Thyroid gland (tissue), 4 donors: ENCODE measurements around the gene PBXIP1. TPM values are rescaled to one million over a fixed set of nuclear protein-coding genes. Genes with fewer than 3 reads are reported as not detected.
A peak's percentile ranks its signal among the peaks of the same experiment; 100 is the strongest.

ENCODE experiments used
- DNase-seq, 2 donors: peaks; one replicate each; pipeline ENCODE4 v3.0.0-alpha.2; 2019
- H3K27ac ChIP-seq, 3 donors: fragments of 200-600 bp; sonication (generic); 1 replicate in 2 of 3; 2 replicates in 1 of 3; pipeline ENCODE4 v1.5.1; 2016 to 2019; ENCODE audit warnings: mild to moderate bottlenecking in 1 of 3, moderate library complexity in 1 of 3
- H3K27me3 ChIP-seq: fragments of 200-600 bp; sonication (generic); one replicate; pipeline ENCODE4 v1.5.1; 2019
- H3K36me3 ChIP-seq, 2 donors: fragments of 200-600 bp; sonication (generic); one replicate each; pipeline ENCODE4 v1.5.1; 2016 to 2019
- H3K4me1 ChIP-seq, 2 donors: fragments of 200-600 bp; sonication (generic); one replicate each; pipeline ENCODE4 v1.5.1; 2017 to 2019
- H3K4me3 ChIP-seq, 3 donors: fragments of 200-600 bp; sonication (generic); replicated peaks in 1 of 3; 1 replicate in 2 of 3; 2 replicates in 1 of 3; pipeline ENCODE4 v1.5.1; 2016; ENCODE audit warnings: mild to moderate bottlenecking in 1 of 3
- H3K9me3 ChIP-seq: fragments of 200-600 bp; sonication (generic); one replicate; pipeline ENCODE4 v1.5.1; 2017
- POLR2A ChIP-seq, 2 donors: fragments of 450-650 bp; IDR thresholded peaks; one replicate each; pipeline ENCODE4 v1.6.1; 2017; ENCODE audit warnings: antibody characterized with exemption in 2 of 2, mild to moderate bottlenecking in 2 of 2, moderate library complexity in 1 of 2
- WGBS, 2 donors: methylation state at CpG; one replicate each; pipeline ENCODE4 v1.1.5; 2017; 5-methylcytosine and 5-hydroxymethylcytosine counted together
- intact Hi-C: fragments of 100-400 bp; cut with DNase I; formaldehyde crosslinking; loops from one replicate; pipeline ENCODE4 v1.15.1; 2023
- total RNA-seq, 4 donors: library from RNA; depleted of rRNA; stranded (reverse); fragments of >200 nt; gene quantifications; one replicate each; pipeline ENCODE4 v1.2.3, GENCODE V29; 2016
- TF ChIP-seq, protein P1 (sequence below), 6 experiments: fragments of 200-600 bp in 3 of 6; fragments of 450-650 bp in 3 of 6; sonication (generic) in 3 of 6; IDR thresholded peaks; one replicate each; pipeline ENCODE4 v1.5.1; 2016 to 2019; ENCODE audit warnings: antibody characterized with exemption in 6 of 6, mild to moderate bottlenecking in 2 of 6, inconsistent platforms in 1 of 6, moderate library complexity in 1 of 6

The PBXIP1 gene
- total RNA-seq, 4 donors from 2014 or later = 139 to 205 (median 181) TPM

DNA sequence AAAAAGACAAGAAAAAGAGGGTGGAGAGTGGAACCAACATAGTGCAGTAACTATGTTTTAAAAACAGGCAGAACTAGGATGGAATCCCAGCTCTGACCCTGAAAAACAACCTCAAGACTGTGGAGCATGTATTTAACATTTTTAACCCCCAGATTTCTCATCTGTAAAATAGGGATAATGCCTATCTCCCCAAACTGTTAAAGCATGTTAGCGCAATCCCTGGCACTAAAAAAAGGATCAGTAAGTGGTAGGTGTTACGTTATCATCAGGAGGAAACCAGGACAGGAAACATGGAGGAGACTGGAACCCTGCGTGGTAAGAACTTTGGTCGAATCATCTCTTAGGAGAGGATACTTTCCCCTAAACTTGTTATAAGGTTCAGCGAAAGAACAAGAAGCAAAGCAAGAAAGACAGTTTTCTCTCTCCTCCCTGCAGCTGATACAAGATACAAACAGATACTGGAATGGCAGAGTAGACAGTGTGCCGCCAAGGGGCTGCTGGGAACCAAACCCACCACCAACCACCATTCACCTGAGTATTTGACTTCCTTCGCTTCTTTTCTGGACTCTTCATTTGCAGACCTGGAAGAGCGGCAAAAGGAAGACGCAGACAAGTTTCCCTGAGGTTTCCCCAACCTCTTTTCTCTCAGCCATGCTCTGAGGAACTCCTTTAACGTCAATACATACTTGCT lies 4.7 kb upstream of the PBXIP1 start:
- intact Hi-C loops = loop anchor here (5.0 kb wide), 1 partner anchor 37 kb away; no protein-coding TSS in a partner anchor
- peaks cover 6 to 14% of the 10 kb centered on the region in 2 donors for H3K36me3 ChIP-seq
- H3K27me3 ChIP-seq = no peaks in the 10 kb centered on the region
- H3K4me1 ChIP-seq = peaks cover 47 to 55% of the 10 kb centered on the region in 2 donors
- no peak for DNase-seq
- H3K4me3 ChIP-seq = peak overlapping the region in 2 of 3 donors; percentile 30 to 69
- 43 to 44% methylated on average over 10 of the region's 10 CpGs for WGBS, 2 donors
- no peak for TF ChIP-seq POLR2A (IDR thresholded peaks at IDR 0.05)
- TF ChIP-seq, protein P1, sequence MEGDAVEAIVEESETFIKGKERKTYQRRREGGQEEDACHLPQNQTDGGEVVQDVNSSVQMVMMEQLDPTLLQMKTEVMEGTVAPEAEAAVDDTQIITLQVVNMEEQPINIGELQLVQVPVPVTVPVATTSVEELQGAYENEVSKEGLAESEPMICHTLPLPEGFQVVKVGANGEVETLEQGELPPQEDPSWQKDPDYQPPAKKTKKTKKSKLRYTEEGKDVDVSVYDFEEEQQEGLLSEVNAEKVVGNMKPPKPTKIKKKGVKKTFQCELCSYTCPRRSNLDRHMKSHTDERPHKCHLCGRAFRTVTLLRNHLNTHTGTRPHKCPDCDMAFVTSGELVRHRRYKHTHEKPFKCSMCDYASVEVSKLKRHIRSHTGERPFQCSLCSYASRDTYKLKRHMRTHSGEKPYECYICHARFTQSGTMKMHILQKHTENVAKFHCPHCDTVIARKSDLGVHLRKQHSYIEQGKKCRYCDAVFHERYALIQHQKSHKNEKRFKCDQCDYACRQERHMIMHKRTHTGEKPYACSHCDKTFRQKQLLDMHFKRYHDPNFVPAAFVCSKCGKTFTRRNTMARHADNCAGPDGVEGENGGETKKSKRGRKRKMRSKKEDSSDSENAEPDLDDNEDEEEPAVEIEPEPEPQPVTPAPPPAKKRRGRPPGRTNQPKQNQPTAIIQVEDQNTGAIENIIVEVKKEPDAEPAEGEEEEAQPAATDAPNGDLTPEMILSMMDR (IDR thresholded peaks at IDR 0.05) = no peak
- H3K27ac ChIP-seq = peak overlapping the region in 2 of 3 donors; percentile 94 to 97
- H3K9me3 ChIP-seq = no peaks in the 10 kb centered on the region

DNA sequence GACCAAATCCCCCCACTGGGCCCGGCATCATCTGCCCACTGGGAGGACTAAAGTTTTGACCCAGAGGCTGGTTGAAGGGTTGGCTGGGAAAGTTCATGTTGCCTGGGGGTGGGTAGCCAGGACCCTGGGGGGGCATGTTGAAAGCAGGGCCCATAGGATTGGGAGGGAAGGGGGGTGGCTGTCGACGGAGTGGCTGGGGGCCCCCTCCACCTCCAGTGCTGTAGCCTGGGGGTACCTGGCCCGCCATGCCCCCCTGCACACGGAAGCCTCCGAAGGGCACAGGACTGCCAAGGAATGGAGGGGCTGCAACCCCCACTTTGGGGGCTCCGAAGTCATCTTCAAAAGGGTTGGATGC lies 3.5 kb upstream of the PBXIP1 start:
- 91% methylated on average over 7 of the region's 7 CpGs for WGBS, 2 donors
- peaks cover 57 to 66% of the 10 kb centered on the region in 2 donors for H3K4me1 ChIP-seq

DNA sequence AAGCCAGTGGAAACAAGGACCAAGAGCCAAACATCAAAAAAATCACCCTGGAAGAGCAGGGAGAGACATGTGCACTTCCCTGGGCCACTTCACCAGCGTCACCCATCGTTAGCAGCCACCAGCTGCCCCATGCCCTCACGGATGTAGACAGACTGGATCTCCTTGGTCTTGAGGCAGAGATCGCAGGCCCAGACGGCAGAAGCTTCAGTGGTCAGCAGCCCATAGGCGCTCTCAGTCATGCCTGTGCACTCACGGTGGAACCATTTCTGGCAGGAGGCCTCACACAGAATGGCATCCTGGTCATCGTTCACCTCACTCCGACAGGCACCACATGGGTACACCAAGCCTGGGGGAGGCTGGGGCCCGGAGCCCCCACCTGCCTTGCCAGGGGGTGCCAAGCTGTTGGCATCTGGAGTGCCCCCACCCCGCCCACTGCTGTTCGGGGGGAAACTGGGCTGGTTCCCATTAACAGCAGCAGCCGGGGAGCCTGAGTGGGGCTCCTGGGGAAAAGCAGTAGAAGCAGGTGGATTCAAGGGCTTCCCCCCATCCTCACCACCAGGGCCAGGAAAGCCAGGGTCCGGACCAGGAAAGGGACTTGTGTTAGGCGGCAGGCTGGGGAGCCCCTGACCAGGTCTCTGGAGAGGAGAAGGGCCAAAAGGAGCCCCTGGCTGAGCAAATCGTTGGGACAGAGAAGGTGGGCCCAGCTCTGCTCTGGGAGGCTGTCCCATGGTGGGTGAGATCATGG lies 3.0 kb upstream of the PBXIP1 start:
- no peaks in the 10 kb centered on the region for H3K9me3 ChIP-seq
- WGBS, 2 donors = 46 to 76% methylated on average over 6 to 11 of the region's 16 CpGs
- peaks cover 0 to 8% of the 10 kb centered on the region in 2 donors for H3K36me3 ChIP-seq
- intact Hi-C loops = no loop called here
- no peaks in the 10 kb centered on the region for H3K27me3 ChIP-seq
- peak; percentile 94 to 96 for DNase-seq
- H3K4me1 ChIP-seq = peaks cover 62 to 72% of the 10 kb centered on the region in 2 donors
- H3K4me3 ChIP-seq = no peak overlapping the region
- peak overlapping the region; percentile 72 to 83 (median 72) for H3K27ac ChIP-seq
- no peak for TF ChIP-seq POLR2A (IDR thresholded peaks at IDR 0.05)
- TF ChIP-seq, protein P1 (IDR thresholded peaks at IDR 0.05) = no peak

More for the DNA sequence above, 3.5 kb upstream of the PBXIP1 start:
- no peak for DNase-seq
- Histone ChIP-seq H3K9me3 (no peaks in the 10 kb centered on the region), H3K27ac (peak overlapping the region; percentile 72 to 83 (median 72)), H3K36me3 (peaks cover 0 to 8% of the 10 kb centered on the region in 2 donors), H3K4me3 (no peak overlapping the region), H3K27me3 (no peaks in the 10 kb centered on the region)
- no peak for TF ChIP-seq POLR2A (IDR thresholded peaks at IDR 0.05)
- intact Hi-C loops = no loop called here

DNA sequence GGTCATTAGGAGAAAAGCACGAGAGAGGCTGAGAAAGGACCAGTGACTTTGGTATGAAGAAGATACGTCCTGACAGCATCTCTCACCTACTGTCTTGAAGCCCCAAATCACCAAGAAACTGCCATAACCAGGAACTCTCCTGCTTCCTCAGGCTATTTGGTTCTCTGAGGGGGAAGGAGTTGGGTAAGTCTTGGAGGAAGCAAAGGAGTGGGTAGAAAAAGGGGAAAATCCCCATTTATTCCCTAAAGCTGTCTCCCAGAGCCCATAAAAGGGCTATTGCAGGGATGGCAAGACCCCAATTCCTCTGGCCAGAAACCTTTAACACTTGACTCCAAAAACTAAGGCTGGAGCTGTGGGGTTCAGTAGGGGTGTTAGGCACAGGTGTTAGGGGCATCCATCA lies 2.1 kb upstream of the PBXIP1 start:
- no peaks in the 10 kb centered on the region for H3K9me3 ChIP-seq
- intact Hi-C loops = no loop called here
- 74 to 82% methylated on average over 2 of the region's 2 CpGs for WGBS, 2 donors
- H3K27ac ChIP-seq = peak overlapping the region; percentile 72 to 78 (median 72)
- no peak for TF ChIP-seq POLR2A (IDR thresholded peaks at IDR 0.05)
- TF ChIP-seq, protein P1 (IDR thresholded peaks at IDR 0.05) = no peak
- no peak overlapping the region for H3K4me3 ChIP-seq
- H3K36me3 ChIP-seq = peaks cover 0 to 4% of the 10 kb centered on the region in 2 donors
- H3K27me3 ChIP-seq = no peaks in the 10 kb centered on the region
- DNase-seq = no peak
- H3K4me1 ChIP-seq = peaks cover 69 to 73% of the 10 kb centered on the region in 2 donors

DNA sequence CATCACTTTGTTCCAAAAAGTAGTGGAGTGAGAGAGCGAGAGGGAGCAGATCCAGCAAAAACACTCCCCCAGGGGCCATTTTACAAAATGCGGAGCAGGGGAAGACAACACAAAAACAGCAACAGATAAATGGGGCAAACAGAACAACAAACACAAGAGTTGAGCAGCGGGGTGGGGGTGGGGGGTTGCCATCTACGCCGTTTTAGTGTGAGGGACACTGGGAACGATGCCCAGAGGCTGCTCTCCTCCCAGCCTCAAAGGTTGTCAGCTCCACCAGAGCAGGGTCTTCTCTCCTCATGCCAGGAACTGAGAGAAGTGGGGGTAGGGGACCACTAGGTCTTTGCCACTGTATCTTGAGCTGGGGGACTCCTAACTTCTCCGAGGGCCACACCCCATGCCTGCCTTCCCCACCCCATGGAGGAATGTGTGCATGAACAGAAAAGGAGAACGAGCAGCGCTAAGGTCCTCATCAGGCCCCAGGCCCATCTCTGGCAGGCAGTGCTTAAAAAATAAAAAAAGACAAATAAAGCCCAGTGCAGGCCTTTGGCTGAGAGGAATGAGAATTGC lies 1.3 kb upstream of the PBXIP1 start:
- Histone ChIP-seq H3K27me3 (no peaks in the 10 kb centered on the region), H3K4me3 (no peak overlapping the region), H3K36me3 (peaks cover 0 to 4% of the 10 kb centered on the region in 2 donors), H3K9me3 (no peaks in the 10 kb centered on the region), H3K27ac (peak overlapping the region; percentile 41 to 83 (median 60)), H3K4me1 (peaks cover 62 to 68% of the 10 kb centered on the region in 2 donors)
- WGBS, 2 donors = 51 to 52% methylated on average over 9 of the region's 9 CpGs
- no peak for TF ChIP-seq POLR2A (IDR thresholded peaks at IDR 0.05)
- TF ChIP-seq, protein P1 (IDR thresholded peaks at IDR 0.05) = no peak
- intact Hi-C loops = no loop called here
- no peak for DNase-seq
